Stimulated activated naive CD8-positive, alpha-beta T cell treated with anti-CD3 and anti-CD28 coated beads, Interleukin-15, Interleukin-2, amounts not matched to agents 100 ng/mL and 50 ng/mL, for 24 hours (primary cell): ENCODE results near the gene ZNF783.
"Not testable (repeated sequence)": the region's sequence is repeated elsewhere in the genome, so short reads cannot be mapped to it uniquely, and the experiment has no call there.

Experiments used
- H3K27ac Mint-ChIP-seq: one replicate; pipeline ENCODE4 v1.8.0; 2021; ENCODE audit warnings: mild to moderate bottlenecking, mixed read lengths
- H3K27me3 Mint-ChIP-seq: one replicate; pipeline ENCODE4 v1.8.0; 2021; ENCODE audit warnings: mixed read lengths
- H3K36me3 Mint-ChIP-seq: one replicate; pipeline ENCODE4 v1.8.0; 2021; ENCODE audit warnings: low read depth, mixed read lengths
- H3K4me1 Mint-ChIP-seq: one replicate; pipeline ENCODE4 v1.8.0; 2021; ENCODE audit warnings: low read depth, mixed read lengths
- H3K4me3 Mint-ChIP-seq: one replicate; pipeline ENCODE4 v1.8.0; 2021; ENCODE audit warnings: mild to moderate bottlenecking, mixed read lengths
- H3K9me3 Mint-ChIP-seq: one replicate; pipeline ENCODE4 v1.8.0; 2021; ENCODE audit warnings: mixed read lengths

Gene ZNF783

GRCh38 chr7:149317496-149317895, 55.5 kb downstream of the ZNF783 start:
- no peak overlapping the region for H3K27ac Mint-ChIP-seq
- no peak overlapping the region for H3K4me3 Mint-ChIP-seq
- no peaks in the 10 kb centered on the region for H3K9me3 Mint-ChIP-seq
- no peaks in the 10 kb centered on the region for H3K36me3 Mint-ChIP-seq
- H3K27me3 Mint-ChIP-seq, result peaks cover 4% of the 10 kb centered on the region
- peaks cover 11% of the 10 kb centered on the region for H3K4me1 Mint-ChIP-seq

- Mint-ChIP-seq H3K9me3 (no peaks in the 10 kb centered on the region), H3K36me3 (no peaks in the 10 kb centered on the region), H3K27me3 (peaks cover 4% of the 10 kb centered on the region), H3K4me1 (peaks cover 13% of the 10 kb centered on the region), H3K27ac (no peak overlapping the region), H3K4me3 (no peak overlapping the region)
Observed at GRCh38 chr7:149317986-149318672, 56.1 kb downstream of the ZNF783 start.

GRCh38 chr7:149319376-149319775, 57.4 kb downstream of the ZNF783 start:
- no peaks in the 10 kb centered on the region for H3K36me3 Mint-ChIP-seq
- H3K27ac Mint-ChIP-seq, result no peak overlapping the region
- peaks cover 13% of the 10 kb centered on the region for H3K4me1 Mint-ChIP-seq
- peaks cover 4% of the 10 kb centered on the region for H3K27me3 Mint-ChIP-seq
- no peaks in the 10 kb centered on the region for H3K9me3 Mint-ChIP-seq
- no peak overlapping the region for H3K4me3 Mint-ChIP-seq

GRCh38 chr7:149320313-149321124, 58.5 kb downstream of the ZNF783 start:
- no peak overlapping the region for H3K4me3 Mint-ChIP-seq
- H3K27ac Mint-ChIP-seq, result peak overlapping the region; percentile 43
- no peaks in the 10 kb centered on the region for H3K36me3 Mint-ChIP-seq
- H3K9me3 Mint-ChIP-seq, result no peaks in the 10 kb centered on the region
- peaks cover 13% of the 10 kb centered on the region for H3K4me1 Mint-ChIP-seq
- peaks cover 4% of the 10 kb centered on the region for H3K27me3 Mint-ChIP-seq

DNA sequence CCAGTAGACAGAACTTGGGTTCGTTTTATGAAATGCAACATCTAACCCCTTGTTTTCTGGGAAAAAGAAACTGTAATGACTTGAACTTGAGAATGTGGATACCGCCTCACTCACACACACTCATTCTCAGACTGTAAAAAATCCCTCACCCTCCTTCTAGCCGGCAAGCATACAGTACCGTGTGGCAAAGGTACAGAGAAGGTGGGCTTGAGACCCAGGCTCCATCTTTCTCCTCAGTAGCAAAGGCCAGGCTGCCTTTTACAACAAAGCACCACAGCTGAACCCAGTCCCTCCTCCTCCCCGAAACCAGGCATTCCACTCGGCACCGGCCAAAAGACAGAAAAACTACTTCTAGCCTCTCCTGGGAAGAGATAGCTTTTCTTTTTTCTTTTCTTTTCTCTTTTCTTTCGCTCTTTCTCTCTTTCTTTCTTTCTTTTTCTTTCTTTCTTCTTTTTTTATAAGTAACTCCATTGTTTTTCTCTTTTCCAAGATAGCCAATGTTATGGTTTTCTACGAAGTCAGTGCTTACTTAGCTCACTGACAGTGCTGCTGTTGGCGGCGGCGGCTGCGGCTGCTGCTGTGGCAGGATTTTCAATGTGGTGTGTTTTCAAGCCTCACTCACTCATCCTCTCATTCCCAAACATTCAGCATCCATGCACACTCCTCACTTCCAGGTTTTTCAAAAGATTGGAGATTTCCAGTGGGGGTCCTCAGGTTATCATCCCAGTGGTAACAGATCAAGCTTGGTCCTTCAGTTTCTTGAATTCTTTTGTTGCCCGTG, 59.3 kb downstream of the ZNF783 start:
- H3K27ac Mint-ChIP-seq, result peak overlapping the region; percentile 43
- peaks cover 13% of the 10 kb centered on the region for H3K4me1 Mint-ChIP-seq
- H3K9me3 Mint-ChIP-seq, H3K27me3 Mint-ChIP-seq, H3K36me3 Mint-ChIP-seq: not testable (repeated sequence)
- H3K4me3 Mint-ChIP-seq, result peak overlapping the region; percentile 67

- H3K9me3 Mint-ChIP-seq, result no peaks in the 10 kb centered on the region
- peak overlapping the region; percentile 53 for H3K27ac Mint-ChIP-seq
- H3K4me3 Mint-ChIP-seq, result peak overlapping the region; percentile 67
- peaks cover 4% of the 10 kb centered on the region for H3K27me3 Mint-ChIP-seq
- H3K4me1 Mint-ChIP-seq, result peaks cover 13% of the 10 kb centered on the region
- H3K36me3 Mint-ChIP-seq, result no peaks in the 10 kb centered on the region
Observed at GRCh38 chr7:149321978-149322541, 60.1 kb downstream of the ZNF783 start.

GRCh38 chr7:149322737-149323136, 60.7 kb downstream of the ZNF783 start:
- H3K4me1 Mint-ChIP-seq, result peaks cover 13% of the 10 kb centered on the region
- H3K9me3 Mint-ChIP-seq, result no peaks in the 10 kb centered on the region
- peaks cover 3% of the 10 kb centered on the region for H3K27me3 Mint-ChIP-seq
- H3K27ac Mint-ChIP-seq, result peak overlapping the region; percentile 53
- H3K4me3 Mint-ChIP-seq, result peak overlapping the region; percentile 67
- no peaks in the 10 kb centered on the region for H3K36me3 Mint-ChIP-seq

GRCh38 chr7:149325248-149325647, 63.3 kb downstream of the ZNF783 start:
- Mint-ChIP-seq H3K36me3 (no peaks in the 10 kb centered on the region), H3K9me3 (no peaks in the 10 kb centered on the region), H3K27ac (no peak overlapping the region), H3K27me3 (peaks cover 4% of the 10 kb centered on the region), H3K4me3 (no peak overlapping the region), H3K4me1 (peaks cover 13% of the 10 kb centered on the region)

DNA sequence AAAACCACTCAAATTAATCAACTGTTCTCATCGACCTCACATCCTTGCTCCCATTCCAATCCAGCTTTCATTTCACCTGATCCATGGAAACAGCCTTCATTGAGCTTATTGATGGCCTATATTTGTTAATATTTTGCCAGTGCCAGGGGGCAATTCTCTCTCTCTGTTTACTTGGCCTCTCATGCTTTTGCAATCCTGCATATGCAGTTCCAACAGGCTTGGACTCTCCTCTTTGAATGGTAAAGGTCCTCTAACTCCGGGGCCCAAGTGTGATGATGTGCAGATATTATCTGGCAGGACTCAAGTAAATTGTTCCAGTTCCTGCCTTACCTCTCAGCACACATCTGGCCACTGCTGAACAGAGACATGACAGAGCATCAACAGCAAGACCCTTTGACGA, 67.3 kb downstream of the ZNF783 start:
- no peaks in the 10 kb centered on the region for H3K36me3 Mint-ChIP-seq
- H3K9me3 Mint-ChIP-seq, result no peaks in the 10 kb centered on the region
- no peaks in the 10 kb centered on the region for H3K4me1 Mint-ChIP-seq
- no peak overlapping the region for H3K27ac Mint-ChIP-seq
- H3K27me3 Mint-ChIP-seq, result peaks cover 12% of the 10 kb centered on the region
- H3K4me3 Mint-ChIP-seq, result no peak overlapping the region

GRCh38 chr7:149329766-149330334, 67.9 kb downstream of the ZNF783 start:
- Mint-ChIP-seq H3K9me3 (no peaks in the 10 kb centered on the region), H3K4me3 (no peak overlapping the region), H3K36me3 (no peaks in the 10 kb centered on the region), H3K27me3 (peaks cover 15% of the 10 kb centered on the region), H3K27ac (no peak overlapping the region), H3K4me1 (no peaks in the 10 kb centered on the region)

- no peaks in the 10 kb centered on the region for H3K36me3 Mint-ChIP-seq
- H3K4me1 Mint-ChIP-seq, result no peaks in the 10 kb centered on the region
- no peaks in the 10 kb centered on the region for H3K9me3 Mint-ChIP-seq
- H3K4me3 Mint-ChIP-seq, result no peak overlapping the region
- H3K27ac Mint-ChIP-seq, result no peak overlapping the region
- peaks cover 15% of the 10 kb centered on the region for H3K27me3 Mint-ChIP-seq
Observed at GRCh38 chr7:149330914-149331567, 69.0 kb downstream of the ZNF783 start.

DNA sequence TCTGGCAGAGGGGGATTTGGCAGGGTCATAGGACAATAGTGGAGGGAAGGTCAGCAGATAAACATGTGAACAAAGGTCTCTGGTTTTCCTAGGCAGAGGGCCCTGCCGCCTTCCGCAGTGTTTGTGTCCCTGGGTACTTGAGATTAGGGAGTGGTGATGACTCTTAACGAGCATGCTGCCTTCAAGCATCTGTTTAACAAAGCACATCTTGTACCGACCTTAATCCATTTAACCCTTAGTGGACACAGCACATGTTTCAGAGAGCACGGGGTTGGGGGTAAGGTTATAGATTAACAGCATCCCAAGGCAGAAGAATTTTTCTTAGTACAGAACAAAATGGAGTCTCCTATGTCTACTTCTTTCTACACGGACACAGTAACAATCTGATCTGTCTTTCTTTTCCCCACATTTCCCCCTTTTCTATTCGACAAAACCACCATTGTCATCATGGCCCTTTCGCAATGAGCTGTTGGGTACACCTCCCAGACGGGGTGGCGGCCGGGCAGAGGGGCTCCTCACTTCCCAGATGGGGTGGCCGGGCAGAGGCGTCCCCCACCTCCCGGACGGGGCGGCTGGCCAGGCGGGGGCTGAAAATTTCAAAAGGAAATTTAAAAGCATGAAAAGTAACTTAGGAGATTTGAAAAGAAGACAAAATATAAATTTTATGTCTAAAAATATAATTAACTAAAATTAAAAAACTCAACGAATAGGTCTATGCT, 70.8 kb downstream of the ZNF783 start:
- not testable (repeated sequence) for H3K9me3 Mint-ChIP-seq, H3K27ac Mint-ChIP-seq, H3K36me3 Mint-ChIP-seq

GRCh38 chr7:149333321-149333717, 71.3 kb downstream of the ZNF783 start:
- H3K27ac Mint-ChIP-seq, result no peak overlapping the region
- peaks cover 15% of the 10 kb centered on the region for H3K27me3 Mint-ChIP-seq
- no peak overlapping the region for H3K4me3 Mint-ChIP-seq
- no peaks in the 10 kb centered on the region for H3K4me1 Mint-ChIP-seq
- peaks cover 4% of the 10 kb centered on the region for H3K9me3 Mint-ChIP-seq
- no peaks in the 10 kb centered on the region for H3K36me3 Mint-ChIP-seq

More for the DNA sequence above, 70.8 kb downstream of the ZNF783 start:
- H3K4me1 Mint-ChIP-seq, H3K4me3 Mint-ChIP-seq: not testable (repeated sequence)
- H3K27me3 Mint-ChIP-seq, result peaks cover 15% of the 10 kb centered on the region

DNA sequence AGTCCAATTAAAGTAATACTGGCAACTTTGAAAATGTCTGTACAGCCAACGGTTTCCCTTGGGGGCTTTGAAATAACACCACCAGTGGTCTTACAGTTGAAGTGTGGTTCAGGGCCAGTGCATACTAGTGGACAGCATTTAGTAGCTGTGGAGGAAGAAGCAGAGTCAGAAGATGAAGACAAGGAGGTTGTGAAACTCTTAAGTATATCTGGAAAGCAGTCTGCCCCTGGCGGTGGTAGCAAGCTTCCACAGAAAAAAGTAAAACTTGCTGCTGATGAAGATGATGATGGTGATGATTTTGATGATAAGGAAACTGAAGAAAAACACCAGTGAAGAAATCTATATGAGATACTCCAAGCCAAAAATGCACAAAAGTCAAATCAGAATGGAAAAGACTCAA, 72.2 kb downstream of the ZNF783 start:
- peaks cover 4% of the 10 kb centered on the region for H3K9me3 Mint-ChIP-seq
- peaks cover 15% of the 10 kb centered on the region for H3K27me3 Mint-ChIP-seq
- H3K4me1 Mint-ChIP-seq, result no peaks in the 10 kb centered on the region
- H3K36me3 Mint-ChIP-seq, result no peaks in the 10 kb centered on the region
- H3K4me3 Mint-ChIP-seq, result no peak overlapping the region
- no peak overlapping the region for H3K27ac Mint-ChIP-seq
